ENCODE measurements around the gene IFT27.

- TF ChIP-seq, protein P1, sequence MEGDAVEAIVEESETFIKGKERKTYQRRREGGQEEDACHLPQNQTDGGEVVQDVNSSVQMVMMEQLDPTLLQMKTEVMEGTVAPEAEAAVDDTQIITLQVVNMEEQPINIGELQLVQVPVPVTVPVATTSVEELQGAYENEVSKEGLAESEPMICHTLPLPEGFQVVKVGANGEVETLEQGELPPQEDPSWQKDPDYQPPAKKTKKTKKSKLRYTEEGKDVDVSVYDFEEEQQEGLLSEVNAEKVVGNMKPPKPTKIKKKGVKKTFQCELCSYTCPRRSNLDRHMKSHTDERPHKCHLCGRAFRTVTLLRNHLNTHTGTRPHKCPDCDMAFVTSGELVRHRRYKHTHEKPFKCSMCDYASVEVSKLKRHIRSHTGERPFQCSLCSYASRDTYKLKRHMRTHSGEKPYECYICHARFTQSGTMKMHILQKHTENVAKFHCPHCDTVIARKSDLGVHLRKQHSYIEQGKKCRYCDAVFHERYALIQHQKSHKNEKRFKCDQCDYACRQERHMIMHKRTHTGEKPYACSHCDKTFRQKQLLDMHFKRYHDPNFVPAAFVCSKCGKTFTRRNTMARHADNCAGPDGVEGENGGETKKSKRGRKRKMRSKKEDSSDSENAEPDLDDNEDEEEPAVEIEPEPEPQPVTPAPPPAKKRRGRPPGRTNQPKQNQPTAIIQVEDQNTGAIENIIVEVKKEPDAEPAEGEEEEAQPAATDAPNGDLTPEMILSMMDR (conservative IDR thresholded peaks at IDR 0.05): no peak
- no peak for TF ChIP-seq EZH2 (IDR thresholded peaks at IDR 0.05; ENCODE audit: low read depth)
Observed at GRCh38 chr22:36755316-36755715, 20.6 kb downstream of the IFT27 start.
